ENCODE measurements around the gene MUC2.

MUC2 gene

GRCh38 chr11:1041149-1041467 lies 33.6 kb upstream of the MUC2 start:
- DNase-seq (ENCODE audit: low read depth), result no peak
- H3K4me3 ChIP-seq (ENCODE audit: low read depth, low read length), result no peak overlapping the region
- TF ChIP-seq CTCF (IDR thresholded peaks at IDR 0.05; ENCODE audit: insufficient read depth, low read depth, low read length, missing control alignments), result no peak

- TF ChIP-seq CTCF (IDR thresholded peaks at IDR 0.05; ENCODE audit: insufficient read depth, low read depth, low read length, missing control alignments), result no peak
- no peak for DNase-seq (ENCODE audit: low read depth)
- H3K4me3 ChIP-seq (ENCODE audit: low read depth, low read length), result no peak overlapping the region
Observed at GRCh38 chr11:1041471-1041870, 33.2 kb upstream of the MUC2 start.

- no peak overlapping the region for H3K4me3 ChIP-seq (ENCODE audit: low read depth, low read length)
- no peak for TF ChIP-seq CTCF (IDR thresholded peaks at IDR 0.05; ENCODE audit: insufficient read depth, low read depth, low read length, missing control alignments)
- DNase-seq (ENCODE audit: low read depth), result no peak
Observed at GRCh38 chr11:1041936-1042608, 32.6 kb upstream of the MUC2 start.

- no peak for DNase-seq (ENCODE audit: low read depth)
- H3K4me3 ChIP-seq (ENCODE audit: low read depth, low read length), result no peak overlapping the region
- TF ChIP-seq CTCF (IDR thresholded peaks at IDR 0.05; ENCODE audit: insufficient read depth, low read depth, low read length, missing control alignments), result no peak
Observed at GRCh38 chr11:1042626-1043562, 31.8 kb upstream of the MUC2 start.

GRCh38 chr11:1043563-1044096 lies 31.0 kb upstream of the MUC2 start:
- no peak for DNase-seq (ENCODE audit: low read depth)
- H3K4me3 ChIP-seq (ENCODE audit: low read depth, low read length), result no peak overlapping the region
- TF ChIP-seq CTCF (IDR thresholded peaks at IDR 0.05; ENCODE audit: insufficient read depth, low read depth, low read length, missing control alignments), result no peak

- no peak overlapping the region for H3K4me3 ChIP-seq (ENCODE audit: low read depth, low read length)
- TF ChIP-seq CTCF (IDR thresholded peaks at IDR 0.05; ENCODE audit: insufficient read depth, low read depth, low read length, missing control alignments), result no peak
- DNase-seq (ENCODE audit: low read depth), result no peak
Observed at GRCh38 chr11:1044160-1044559, 30.5 kb upstream of the MUC2 start.
